HG02885 (cell line): Measurements from ENCODE around the gene B4GALT1.

ENCODE experiments used
- ATAC-seq: cut with Tn5 transposase; IDR thresholded peaks from one replicate; pipeline ENCODE4 v1.9.1; 2021; ENCODE audit warnings: mild to moderate bottlenecking; ENCODE audit not compliant: unreplicated experiment, poor library complexity

The B4GALT1 gene

GRCh38 chr9:33167084-33167971 lies at the start of gene B4GALT1:
Gene B4GALT1, minus strand, starts transcription at chr9:33167336. Its CDS starts 167 bp downstream, at chr9:33167169.
- peak; percentile 63 for ATAC-seq

DNA sequence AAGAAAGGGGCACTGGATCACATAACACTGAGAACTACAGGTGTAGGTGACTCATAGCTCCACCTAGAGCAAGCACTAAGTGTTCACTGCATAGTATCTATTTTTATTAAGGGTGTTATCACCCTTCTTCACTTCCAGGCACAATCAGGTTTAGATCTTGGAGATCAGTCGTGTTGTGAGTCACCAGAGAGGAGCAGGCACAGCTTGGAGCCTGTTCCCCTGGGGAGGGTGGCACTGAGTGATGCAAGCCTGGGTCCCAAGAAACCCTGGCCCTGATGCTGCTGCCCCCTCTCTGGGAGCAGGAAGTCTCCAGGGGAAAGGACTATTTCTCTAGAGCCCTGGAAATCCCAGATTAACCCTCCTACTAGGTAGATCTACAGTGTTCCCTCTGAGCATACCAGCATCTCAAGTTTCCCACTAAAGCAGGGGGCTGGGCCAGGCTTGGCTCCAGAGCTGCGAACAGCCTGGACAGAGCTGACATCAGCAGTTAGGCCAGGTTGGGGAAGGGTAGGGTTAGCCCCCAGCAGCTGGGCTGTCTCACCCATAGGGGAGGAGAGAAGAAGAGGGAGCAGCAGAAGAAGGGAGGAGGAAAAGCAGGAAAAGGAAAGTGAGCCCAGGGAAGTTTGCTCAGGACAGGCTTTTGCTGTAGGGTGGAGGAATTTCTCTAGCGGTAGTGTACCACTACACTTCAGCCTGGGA lies 44.7 kb upstream of the B4GALT1 start:
- ATAC-seq: no peak

GRCh38 chr9:33210006-33210715 lies 43.0 kb upstream of the B4GALT1 start:
- ATAC-seq: no peak

- no peak for ATAC-seq
Observed at GRCh38 chr9:33209394-33209793, 42.3 kb upstream of the B4GALT1 start.

DNA sequence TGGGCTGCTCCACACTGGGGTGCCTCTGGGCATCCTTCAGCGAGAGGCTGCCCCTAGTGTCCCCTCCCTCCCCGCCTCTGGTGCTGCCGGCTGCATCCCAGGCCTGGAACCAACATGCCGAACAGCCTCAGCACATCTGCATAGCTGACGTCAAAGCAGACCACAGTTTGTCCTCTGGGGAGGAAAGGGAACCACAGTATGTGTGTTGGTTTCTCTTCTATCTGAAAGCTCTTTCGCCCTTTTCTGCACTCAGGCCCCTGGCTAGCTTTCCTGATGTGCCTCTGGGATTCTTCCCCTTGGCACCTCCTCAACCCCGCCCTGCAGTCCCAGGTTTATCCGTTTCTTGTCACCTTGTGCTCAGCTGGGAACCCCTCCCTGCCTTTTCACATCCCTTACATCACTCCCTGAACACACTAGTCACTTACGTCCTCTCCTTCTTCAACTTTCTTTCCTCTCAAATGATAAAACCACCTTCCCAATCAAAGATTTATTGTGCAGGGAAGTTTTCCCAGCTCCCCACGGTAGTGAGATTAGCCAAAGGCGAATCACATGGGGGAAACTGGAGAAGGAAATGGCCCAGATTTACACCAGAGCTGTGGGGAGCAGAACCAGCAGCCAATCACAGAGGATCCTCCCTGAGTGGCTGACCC lies 35.5 kb upstream of the B4GALT1 start:
- peak; percentile 99 for ATAC-seq

DNA sequence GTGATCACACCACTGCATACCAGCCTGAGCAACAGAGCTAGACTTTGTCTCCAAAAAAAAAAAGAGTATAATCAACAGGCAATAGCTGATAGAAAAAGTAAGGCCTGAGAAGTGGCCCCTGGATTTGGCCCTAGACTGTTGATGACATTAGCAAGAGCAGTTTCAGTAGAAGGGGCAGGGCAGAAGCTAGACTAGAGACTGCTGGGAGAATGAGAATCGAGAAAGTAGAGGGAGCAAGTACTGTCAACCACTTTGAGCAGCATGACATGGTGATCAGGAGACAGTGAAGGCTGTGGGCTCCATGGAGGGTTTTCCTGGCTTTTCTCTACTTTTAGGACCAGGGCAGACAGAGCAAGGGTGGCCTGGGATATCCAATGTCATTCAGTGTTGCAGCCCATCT lies 34.9 kb upstream of the B4GALT1 start:
- ATAC-seq: peak; percentile 66

DNA sequence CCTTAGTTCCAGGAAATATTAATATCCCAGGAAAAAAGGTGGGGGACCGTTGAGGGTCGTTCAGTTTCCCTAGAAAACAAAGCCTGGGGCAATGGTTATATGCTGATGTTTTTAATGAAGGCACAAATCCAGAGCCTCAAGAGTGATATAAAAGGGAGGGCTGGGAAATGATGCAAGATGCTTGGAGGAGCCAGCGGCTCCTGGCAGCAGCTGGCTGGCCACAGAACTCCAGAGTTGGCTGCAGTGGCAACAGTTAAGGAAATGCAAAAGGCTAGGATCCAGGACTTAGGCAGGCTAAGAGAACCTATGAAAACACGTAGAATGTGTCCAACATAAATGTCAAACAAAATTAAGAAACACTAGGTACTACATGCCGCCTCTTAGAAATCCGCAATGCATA lies 31.0 kb upstream of the B4GALT1 start:
- no peak for ATAC-seq

- no peak for ATAC-seq
Observed at GRCh38 chr9:33197279-33198152, 30.4 kb upstream of the B4GALT1 start.

DNA sequence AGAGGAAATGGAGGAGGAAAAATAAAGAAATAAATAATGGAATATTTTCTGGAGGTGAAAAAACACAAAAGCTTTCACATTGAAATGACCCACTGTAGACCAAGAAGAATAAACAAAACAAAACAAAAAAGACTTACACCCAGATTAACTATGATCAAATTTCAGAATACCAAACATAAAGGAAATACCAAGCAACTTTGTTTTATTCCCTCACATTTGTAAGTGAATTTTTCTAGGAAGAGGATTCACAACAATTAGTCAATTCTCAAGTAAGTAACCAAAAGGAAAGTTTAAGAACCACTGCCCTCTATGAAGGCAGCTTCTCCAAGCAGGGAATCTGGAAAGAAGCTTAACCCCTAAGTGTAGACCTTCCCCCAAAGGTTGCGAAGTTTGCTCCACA lies 29.6 kb upstream of the B4GALT1 start:
- no peak for ATAC-seq

GRCh38 chr9:33193818-33194217 lies 26.7 kb upstream of the B4GALT1 start:
- no peak for ATAC-seq

- ATAC-seq: no peak
Observed at GRCh38 chr9:33192493-33193255, 25.5 kb upstream of the B4GALT1 start.

GRCh38 chr9:33190021-33190705 lies 23.0 kb upstream of the B4GALT1 start:
- ATAC-seq: no peak

DNA sequence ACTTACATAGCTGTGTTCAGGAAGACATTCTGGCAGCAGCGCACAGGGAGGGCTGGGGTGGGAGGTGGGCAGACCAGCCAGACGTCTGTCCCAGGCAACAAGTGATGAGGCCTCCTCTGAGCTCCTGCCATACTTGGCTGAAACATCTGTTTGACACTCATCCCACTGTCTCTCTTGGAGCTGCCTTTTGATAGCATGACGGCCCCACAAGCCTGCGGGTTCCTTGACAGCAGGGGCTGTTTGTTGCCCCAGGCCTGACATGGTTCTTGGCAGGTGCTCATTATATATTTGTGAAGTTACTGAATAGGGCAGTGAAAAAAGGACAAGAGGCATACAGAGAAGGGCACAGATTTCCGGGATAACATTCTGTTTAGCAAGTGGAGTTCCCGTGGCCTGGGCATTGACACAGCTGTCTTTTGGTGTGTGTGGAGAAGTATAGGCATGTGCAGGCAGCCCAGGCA lies 22.2 kb upstream of the B4GALT1 start:
- ATAC-seq: no peak

- no peak for ATAC-seq
Observed at GRCh38 chr9:33188711-33189110, 21.6 kb upstream of the B4GALT1 start.

DNA sequence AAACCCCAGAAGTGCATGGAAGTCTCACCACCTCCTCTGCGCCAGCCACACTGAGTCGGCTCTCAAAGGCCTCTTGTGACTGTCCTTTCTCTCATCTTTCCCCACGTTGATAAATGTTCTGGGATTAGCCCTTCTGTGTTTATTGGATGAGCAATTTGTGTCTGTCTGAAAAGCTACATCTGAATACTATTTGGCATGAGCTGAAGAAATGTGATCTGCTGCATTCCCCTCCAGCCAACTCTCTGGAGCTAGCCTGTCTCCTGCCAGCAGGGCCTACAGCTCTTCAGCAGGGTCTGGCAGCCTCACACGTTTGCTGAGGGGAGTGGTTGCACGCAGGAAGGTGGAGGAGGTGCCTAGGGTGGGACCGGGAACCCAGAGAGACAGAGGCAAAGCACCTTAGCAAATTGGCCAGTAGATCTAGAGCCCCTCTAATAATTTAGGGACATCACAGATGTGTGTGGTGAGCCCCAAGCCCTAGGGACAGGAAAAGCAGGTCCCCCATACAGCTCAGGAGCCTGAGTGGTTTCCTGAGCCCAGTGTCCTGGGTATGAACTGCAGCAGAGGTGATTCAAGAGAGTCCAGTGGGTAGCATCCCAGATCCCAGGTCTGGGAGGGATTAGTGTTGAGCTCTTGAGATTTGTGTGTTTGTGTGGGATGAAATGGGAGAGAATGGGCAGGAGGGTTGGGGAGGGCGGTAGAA lies 20.5 kb upstream of the B4GALT1 start:
- ATAC-seq: no peak

GRCh38 chr9:33186457-33187168 lies 19.5 kb upstream of the B4GALT1 start:
- peak; percentile 39 for ATAC-seq

GRCh38 chr9:33185858-33186257 lies 18.7 kb upstream of the B4GALT1 start:
- no peak for ATAC-seq
